Activated CD8-positive, alpha-beta T cell treated with anti-CD3 and anti-CD28 coated beads, Interleukin-2, amount 10 ng/mL, durations not matched to agents 7 days and 5 days (primary cell): ENCODE results near the gene GPR35. TPM values are rescaled to one million over a fixed set of nuclear protein-coding genes. Genes with fewer than 3 reads are reported as not detected.

Experiments used
- ATAC-seq: fragments of 150-1000 bp; cut with Tn5 transposase; one replicate; pipeline ENCODE4 v1.10.0; 2021; ENCODE audit warnings: moderate library complexity
- CTCF ChIA-PET: fragments of 350-600 bp; sonication (Branson Sonifier 250); formaldehyde crosslinking; loops from one replicate; lab custom pipeline; 2021; ENCODE audit warnings: antibody characterized with exemption; lab: Charles Lee
- POLR2A ChIA-PET: fragments of 350-600 bp; sonication (Branson Sonifier 250); formaldehyde crosslinking; loops from one replicate; lab custom pipeline; 2021; ENCODE audit warnings: antibody characterized with exemption; lab: Charles Lee
- DNase-seq: peaks from one replicate; pipeline ENCODE4 v3.0.0-alpha.2; 2020
- H3K27ac Mint-ChIP-seq: one replicate; pipeline ENCODE4 v1.8.0; 2021; ENCODE audit warnings: mild to moderate bottlenecking, mixed read lengths
- H3K27me3 Mint-ChIP-seq: one replicate; pipeline ENCODE4 v1.8.0; 2021; ENCODE audit warnings: low read depth, mixed read lengths
- H3K36me3 Mint-ChIP-seq: one replicate; pipeline ENCODE4 v1.8.0; 2021; ENCODE audit warnings: low read depth, mixed read lengths
- H3K4me1 Mint-ChIP-seq: one replicate; pipeline ENCODE4 v1.8.0; 2021; ENCODE audit warnings: low read depth, mixed read lengths
- H3K4me3 Mint-ChIP-seq: one replicate; pipeline ENCODE4 v1.8.0; 2021; ENCODE audit warnings: mild to moderate bottlenecking, mixed read lengths
- H3K9me3 Mint-ChIP-seq: one replicate; pipeline ENCODE4 v1.8.0; 2022; ENCODE audit warnings: mixed read lengths; ENCODE audit not compliant: insufficient read depth
- total RNA-seq, 2 experiments: library from RNA; stranded (reverse); gene quantifications; one replicate each; pipeline ENCODE4 v1.2.3, GENCODE V29; 2021

Gene GPR35
- total RNA-seq, 2 experiments from 2014 or later: 21.6 to 23.8 TPM

GRCh38 chr2:240619506-240620148 lies 5.7 kb upstream of the GPR35 start:
- POLR2A ChIA-PET: interaction anchor here (3.7 kb wide), 1 partner anchor 54 kb away, joined by 24 read pairs; no protein-coding TSS in a partner anchor
- CTCF ChIA-PET: interaction anchor here (0.6 kb wide), 2 partner anchors 10 to 44 kb away, joined by 3 read pairs; no protein-coding TSS in a partner anchor
- Mint-ChIP-seq H3K27me3 (no peaks in the 10 kb centered on the region), H3K36me3 (peaks cover 44% of the 10 kb centered on the region), H3K9me3 (peaks cover 22% of the 10 kb centered on the region), H3K4me3 (no peak overlapping the region), H3K4me1 (peaks cover 81% of the 10 kb centered on the region), H3K27ac (peak overlapping the region; percentile 58)
- no peak for ATAC-seq
- DNase-seq: no peak

- ChIA-PET POLR2A (interaction anchor here (1.2 to 3.7 kb wide), 4 partner anchors 34 to 59 kb away, joined by 3 to 24 read pairs (median 8); partner anchors contain the start of gene CAPN10), CTCF (interaction anchor here (0.6 to 2.3 kb wide), 2 partner anchors 11 to 106 kb away, joined by 3 to 10 read pairs; no protein-coding TSS in a partner anchor)
- no peak overlapping the region for H3K27ac Mint-ChIP-seq
- peaks cover 47% of the 10 kb centered on the region for H3K36me3 Mint-ChIP-seq
- H3K27me3 Mint-ChIP-seq: no peaks in the 10 kb centered on the region
- peaks cover 22% of the 10 kb centered on the region for H3K9me3 Mint-ChIP-seq
- H3K4me3 Mint-ChIP-seq: no peak overlapping the region
- DNase-seq (no peak), ATAC-seq (no peak)
- H3K4me1 Mint-ChIP-seq: peaks cover 82% of the 10 kb centered on the region
Observed at GRCh38 chr2:240620149-240620731, 5.0 kb upstream of the GPR35 start.

- Mint-ChIP-seq H3K4me1 (peaks cover 82% of the 10 kb centered on the region), H3K27ac (peak overlapping the region; percentile 99), H3K27me3 (no peaks in the 10 kb centered on the region), H3K9me3 (peaks cover 22% of the 10 kb centered on the region), H3K36me3 (peaks cover 44% of the 10 kb centered on the region), H3K4me3 (no peak overlapping the region)
- DNase-seq (no peak), ATAC-seq (no peak)
- ChIA-PET POLR2A (interaction anchor here (0.7 to 3.7 kb wide), 6 partner anchors 10 to 69 kb away, joined by 3 to 24 read pairs (median 4); partner anchors contain the start of gene CAPN10), CTCF (interaction anchor here (1.2 to 2.7 kb wide), 5 partner anchors 8 to 107 kb away, joined by 4 to 25 read pairs (median 10); partner anchors contain the start of gene CAPN10)
Observed at GRCh38 chr2:240620859-240621258, 4.4 kb upstream of the GPR35 start.

GRCh38 chr2:240622060-240622411 lies 3.2 kb upstream of the GPR35 start:
- Mint-ChIP-seq H3K9me3 (peaks cover 14% of the 10 kb centered on the region), H3K36me3 (peaks cover 39% of the 10 kb centered on the region), H3K4me1 (peaks cover 82% of the 10 kb centered on the region), H3K27me3 (no peaks in the 10 kb centered on the region), H3K4me3 (peak overlapping the region; percentile 65), H3K27ac (peak overlapping the region; percentile 99)
- ATAC-seq: no peak
- DNase-seq: no peak
- ChIA-PET CTCF (interaction anchor here (0.9 to 2.7 kb wide), 11 partner anchors 9 to 199 kb away, joined by 3 to 25 read pairs (median 4); partner anchors contain the start of gene CAPN10), POLR2A (interaction anchor here (0.7 to 3.7 kb wide), 11 partner anchors 9 to 1331 kb away, joined by 3 to 24 read pairs (median 4); partner anchors contain the start of gene RNPEPL1)

GRCh38 chr2:240622531-240623235 lies 2.6 kb upstream of the GPR35 start:
- H3K36me3 Mint-ChIP-seq: peaks cover 36% of the 10 kb centered on the region
- ATAC-seq (no peak), DNase-seq (peak; percentile 44)
- H3K27me3 Mint-ChIP-seq: no peaks in the 10 kb centered on the region
- ChIA-PET POLR2A (interaction anchor here (0.8 to 3.7 kb wide), 7 partner anchors 10 to 62 kb away, joined by 3 to 24 read pairs (median 7); partner anchors contain the start of gene RNPEPL1), CTCF (interaction anchor here (1.3 to 2.7 kb wide), 9 partner anchors 10 to 199 kb away, joined by 3 to 25 read pairs (median 9); partner anchors contain the start of gene CAPN10)
- peaks cover 87% of the 10 kb centered on the region for H3K4me1 Mint-ChIP-seq
- peaks cover 11% of the 10 kb centered on the region for H3K9me3 Mint-ChIP-seq
- peak overlapping the region; percentile 65 for H3K4me3 Mint-ChIP-seq
- H3K27ac Mint-ChIP-seq: peak overlapping the region; percentile 99

GRCh38 chr2:240623531-240624010 lies 1.7 kb upstream of the GPR35 start:
- Mint-ChIP-seq H3K9me3 (peaks cover 3% of the 10 kb centered on the region), H3K36me3 (peaks cover 33% of the 10 kb centered on the region), H3K27me3 (no peaks in the 10 kb centered on the region), H3K4me3 (no peak overlapping the region), H3K4me1 (peaks cover 87% of the 10 kb centered on the region), H3K27ac (peak overlapping the region; percentile 92)
- ChIA-PET POLR2A (no interaction called here), CTCF (interaction anchor here (1.5 to 2.7 kb wide), 3 partner anchors 11 to 63 kb away, joined by 4 to 25 read pairs (median 22); no protein-coding TSS in a partner anchor)
- ATAC-seq (no peak), DNase-seq (no peak)

- Mint-ChIP-seq H3K9me3 (no peaks in the 10 kb centered on the region), H3K4me1 (peaks cover 80% of the 10 kb centered on the region), H3K4me3 (peak overlapping the region; percentile 78), H3K27ac (peak overlapping the region; percentile 93), H3K27me3 (no peaks in the 10 kb centered on the region), H3K36me3 (peaks cover 26% of the 10 kb centered on the region)
- peak; percentile 4 for ATAC-seq
- DNase-seq: no peak
- POLR2A ChIA-PET: interaction anchor here (0.7 to 1.5 kb wide), 4 partner anchors 12 to 478 kb away, joined by 3 to 9 read pairs (median 5); partner anchors contain the start of genes CAPN10, MTERF4 and RNPEPL1
- CTCF ChIA-PET: interaction anchor here (1.0 to 1.9 kb wide), 4 partner anchors 11 to 58 kb away, joined by 4 to 12 read pairs (median 4); no protein-coding TSS in a partner anchor
Observed at GRCh38 chr2:240624011-240624949, 1.0 kb upstream of the GPR35 start.

- Mint-ChIP-seq H3K9me3 (no peaks in the 10 kb centered on the region), H3K27me3 (no peaks in the 10 kb centered on the region), H3K27ac (peak overlapping the region; percentile 95), H3K4me3 (peak overlapping the region; percentile 73), H3K4me1 (peaks cover 59% of the 10 kb centered on the region), H3K36me3 (peaks cover 35% of the 10 kb centered on the region)
- POLR2A ChIA-PET: interaction anchor here (1.6 to 1.9 kb wide), 2 partner anchors 40 to 61 kb away, joined by 8 read pairs; partner anchors contain the start of gene CAPN10
- DNase-seq (peak; percentile 68), ATAC-seq (peak; percentile 26)
- CTCF ChIA-PET: interaction anchor here (1.0 to 1.5 kb wide), 3 partner anchors 31 to 113 kb away, joined by 4 to 5 read pairs (median 5); no protein-coding TSS in a partner anchor
Observed at GRCh38 chr2:240626531-240627300, 1.4 kb downstream of the GPR35 start.

GRCh38 chr2:240627736-240628506 lies 2.6 kb downstream of the GPR35 start:
- Mint-ChIP-seq H3K9me3 (no peaks in the 10 kb centered on the region), H3K36me3 (peaks cover 43% of the 10 kb centered on the region), H3K27ac (peak overlapping the region; percentile 95), H3K27me3 (no peaks in the 10 kb centered on the region), H3K4me1 (peaks cover 47% of the 10 kb centered on the region), H3K4me3 (no peak overlapping the region)
- ATAC-seq: no peak
- ChIA-PET CTCF (interaction anchor here (1.0 kb wide), 1 partner anchor 63 kb away, joined by 5 read pairs; no protein-coding TSS in a partner anchor), POLR2A (interaction anchor here (1.6 to 1.9 kb wide), 2 partner anchors 42 to 62 kb away, joined by 8 read pairs; partner anchors contain the start of gene CAPN10)
- DNase-seq: no peak
